Measurements from ENCODE around the gene ZBTB8OS.
A peak's percentile ranks its signal among the peaks of the same experiment; 100 is the strongest.

The ZBTB8OS gene

DNA sequence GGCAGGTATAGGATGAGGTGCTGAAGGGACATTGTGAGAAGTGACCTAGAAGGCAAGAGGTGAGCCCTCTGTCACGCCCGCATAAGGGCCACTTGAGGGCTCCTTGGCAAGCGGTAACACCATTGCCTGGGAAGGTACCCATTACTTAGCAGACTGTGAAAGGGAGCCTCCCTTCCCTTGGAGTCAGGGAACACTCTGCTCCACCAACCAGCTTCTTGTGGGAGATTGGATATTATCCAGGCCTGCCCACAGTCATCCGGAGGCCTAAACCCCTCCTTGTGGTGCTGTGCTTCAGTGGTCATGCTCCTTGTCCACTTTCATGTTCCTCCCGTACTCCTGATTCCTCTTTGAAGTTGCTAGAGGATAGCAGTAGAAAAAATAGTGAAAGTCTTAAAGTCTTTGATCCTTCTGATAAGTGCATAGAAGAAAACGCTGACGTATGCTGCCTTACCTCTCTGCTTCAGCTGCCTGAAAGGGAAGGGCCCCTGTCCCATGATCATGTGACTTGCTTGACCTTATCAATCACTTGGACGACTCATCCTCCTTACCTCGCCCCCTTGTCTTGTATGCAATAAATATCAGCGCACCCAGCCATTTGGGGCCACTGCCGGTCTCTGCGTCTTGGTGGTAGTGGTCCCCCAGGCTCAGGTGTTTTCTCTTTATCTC is 16.7 kb upstream of the ZBTB8OS start:
- TF ChIP-seq, protein P1, sequence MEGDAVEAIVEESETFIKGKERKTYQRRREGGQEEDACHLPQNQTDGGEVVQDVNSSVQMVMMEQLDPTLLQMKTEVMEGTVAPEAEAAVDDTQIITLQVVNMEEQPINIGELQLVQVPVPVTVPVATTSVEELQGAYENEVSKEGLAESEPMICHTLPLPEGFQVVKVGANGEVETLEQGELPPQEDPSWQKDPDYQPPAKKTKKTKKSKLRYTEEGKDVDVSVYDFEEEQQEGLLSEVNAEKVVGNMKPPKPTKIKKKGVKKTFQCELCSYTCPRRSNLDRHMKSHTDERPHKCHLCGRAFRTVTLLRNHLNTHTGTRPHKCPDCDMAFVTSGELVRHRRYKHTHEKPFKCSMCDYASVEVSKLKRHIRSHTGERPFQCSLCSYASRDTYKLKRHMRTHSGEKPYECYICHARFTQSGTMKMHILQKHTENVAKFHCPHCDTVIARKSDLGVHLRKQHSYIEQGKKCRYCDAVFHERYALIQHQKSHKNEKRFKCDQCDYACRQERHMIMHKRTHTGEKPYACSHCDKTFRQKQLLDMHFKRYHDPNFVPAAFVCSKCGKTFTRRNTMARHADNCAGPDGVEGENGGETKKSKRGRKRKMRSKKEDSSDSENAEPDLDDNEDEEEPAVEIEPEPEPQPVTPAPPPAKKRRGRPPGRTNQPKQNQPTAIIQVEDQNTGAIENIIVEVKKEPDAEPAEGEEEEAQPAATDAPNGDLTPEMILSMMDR (IDR thresholded peaks at IDR 0.05; ENCODE audit: control insufficient read depth, extremely low read depth, insufficient read depth): no peak
- no peak overlapping the region for H3K4me3 ChIP-seq (ENCODE audit: low read depth, low read length)
- DNase-seq (ENCODE audit: low read depth): no peak

DNA sequence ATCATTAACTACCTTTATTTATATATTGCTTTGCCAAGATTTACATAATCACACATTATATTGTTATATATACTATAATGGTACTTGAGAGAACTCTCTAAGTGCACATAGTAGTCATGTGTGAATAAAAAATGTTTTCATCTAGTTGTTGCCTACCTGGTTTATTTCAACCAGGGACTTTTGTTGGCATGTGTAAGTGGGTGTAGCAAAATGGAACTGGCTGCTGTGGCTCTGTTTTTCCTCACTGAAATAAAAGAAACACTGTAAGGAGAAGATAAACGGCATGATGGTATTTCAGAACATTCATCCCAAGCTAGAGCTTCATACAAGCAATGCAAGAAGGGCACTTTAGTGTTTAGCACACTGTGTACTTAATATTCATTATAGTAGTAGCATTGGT is 15.6 kb upstream of the ZBTB8OS start:
- DNase-seq (ENCODE audit: low read depth): no peak
- H3K4me3 ChIP-seq (ENCODE audit: low read depth, low read length): no peak overlapping the region
- TF ChIP-seq, protein P1 (IDR thresholded peaks at IDR 0.05; ENCODE audit: control insufficient read depth, extremely low read depth, insufficient read depth): no peak

DNA sequence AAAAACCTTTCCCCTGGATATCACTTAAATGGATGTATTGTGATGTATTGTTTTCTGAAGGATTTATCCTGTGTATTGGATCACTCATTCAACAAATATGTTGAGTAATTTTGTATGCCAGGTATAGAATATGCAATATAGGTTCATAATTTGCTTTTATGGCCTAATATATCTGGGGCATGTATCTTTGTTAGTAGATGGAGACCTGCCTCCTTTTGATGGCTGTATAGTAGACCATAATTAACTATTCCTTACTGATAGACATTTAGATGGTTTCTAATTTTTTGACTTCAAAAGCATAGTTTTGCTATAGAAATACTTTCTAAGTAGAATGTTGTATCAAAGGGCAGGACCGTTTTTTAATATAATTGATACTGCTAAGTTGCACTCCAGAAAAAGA is 9.2 kb upstream of the ZBTB8OS start:
- H3K4me3 ChIP-seq (ENCODE audit: low read depth, low read length): no peak overlapping the region
- no peak for DNase-seq (ENCODE audit: low read depth)
- TF ChIP-seq, protein P1 (IDR thresholded peaks at IDR 0.05; ENCODE audit: control insufficient read depth, extremely low read depth, insufficient read depth): no peak

DNA sequence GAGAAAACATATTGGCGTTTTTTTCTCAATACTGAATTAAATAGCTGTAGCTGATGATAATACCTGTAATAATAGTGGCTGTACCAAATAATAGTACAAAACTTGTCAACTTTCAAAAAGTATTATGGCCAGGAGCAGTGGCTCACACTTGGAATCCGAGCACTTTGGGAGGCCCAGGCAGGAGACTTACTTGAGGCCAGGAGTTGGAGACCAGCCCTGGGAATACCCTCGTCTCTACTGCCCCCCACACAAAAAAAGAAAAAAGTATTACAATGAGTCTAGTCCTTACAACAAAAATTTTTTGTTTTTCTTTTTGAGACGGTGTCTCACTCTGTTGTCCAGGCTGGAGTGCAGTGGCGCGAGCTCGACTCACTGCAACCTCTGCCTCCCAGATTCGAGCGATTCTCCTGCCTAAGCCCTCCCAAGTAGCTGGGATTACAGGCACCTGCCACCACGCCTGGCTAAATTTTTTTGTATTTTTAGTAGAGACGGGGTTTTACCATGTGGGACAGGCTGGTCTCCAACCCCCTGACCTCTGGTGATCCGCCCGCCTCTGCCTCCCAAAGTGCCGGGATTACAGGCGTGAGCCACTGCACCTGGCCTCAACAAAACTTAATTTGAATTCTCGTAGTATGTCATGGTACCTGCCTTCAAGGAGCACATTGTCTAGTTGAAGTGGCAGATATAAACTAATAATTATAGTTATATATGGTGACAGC is 2.1 kb upstream of the ZBTB8OS start:
- TF ChIP-seq, protein P1 (IDR thresholded peaks at IDR 0.05; ENCODE audit: control insufficient read depth, extremely low read depth, insufficient read depth): no peak
- DNase-seq (ENCODE audit: low read depth): no peak
- peak overlapping the region; percentile 88 for H3K4me3 ChIP-seq (ENCODE audit: low read depth, low read length)

DNA sequence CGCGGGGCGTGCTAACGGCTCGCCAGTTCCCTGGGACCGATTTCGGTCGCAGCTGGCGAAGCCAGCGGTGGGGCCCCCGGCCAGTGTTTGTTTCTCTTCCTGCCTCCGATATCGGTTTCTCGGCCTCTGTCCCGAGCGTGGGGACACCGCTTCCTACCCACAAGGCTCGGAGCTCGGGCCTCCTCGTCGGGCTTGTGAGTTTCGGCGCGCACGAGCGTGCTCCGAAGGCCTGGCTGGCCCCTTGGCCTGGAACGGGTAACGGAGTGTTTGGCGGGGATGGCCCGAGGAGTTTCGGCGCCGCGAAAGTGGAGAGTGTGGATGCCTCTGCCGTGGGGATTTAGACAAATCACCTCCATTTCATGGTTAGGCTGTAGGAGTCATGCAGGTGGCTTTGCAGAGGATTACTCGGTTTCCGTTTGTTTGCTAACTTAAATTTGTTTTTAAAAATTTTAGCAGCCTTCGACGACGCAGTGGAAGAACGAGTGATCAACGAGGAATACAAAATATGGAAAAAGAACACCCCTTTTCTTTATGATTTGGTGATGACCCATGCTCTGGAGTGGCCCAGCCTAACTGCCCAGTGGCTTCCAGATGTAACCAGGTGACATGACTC is 1.2 kb upstream of the ZBTB8OS start:
- TF ChIP-seq, protein P1 (IDR thresholded peaks at IDR 0.05; ENCODE audit: control insufficient read depth, extremely low read depth, insufficient read depth): no peak
- DNase-seq (ENCODE audit: low read depth): peak; percentile 4
- H3K4me3 ChIP-seq (ENCODE audit: low read depth, low read length): peak overlapping the region; percentile 88

DNA sequence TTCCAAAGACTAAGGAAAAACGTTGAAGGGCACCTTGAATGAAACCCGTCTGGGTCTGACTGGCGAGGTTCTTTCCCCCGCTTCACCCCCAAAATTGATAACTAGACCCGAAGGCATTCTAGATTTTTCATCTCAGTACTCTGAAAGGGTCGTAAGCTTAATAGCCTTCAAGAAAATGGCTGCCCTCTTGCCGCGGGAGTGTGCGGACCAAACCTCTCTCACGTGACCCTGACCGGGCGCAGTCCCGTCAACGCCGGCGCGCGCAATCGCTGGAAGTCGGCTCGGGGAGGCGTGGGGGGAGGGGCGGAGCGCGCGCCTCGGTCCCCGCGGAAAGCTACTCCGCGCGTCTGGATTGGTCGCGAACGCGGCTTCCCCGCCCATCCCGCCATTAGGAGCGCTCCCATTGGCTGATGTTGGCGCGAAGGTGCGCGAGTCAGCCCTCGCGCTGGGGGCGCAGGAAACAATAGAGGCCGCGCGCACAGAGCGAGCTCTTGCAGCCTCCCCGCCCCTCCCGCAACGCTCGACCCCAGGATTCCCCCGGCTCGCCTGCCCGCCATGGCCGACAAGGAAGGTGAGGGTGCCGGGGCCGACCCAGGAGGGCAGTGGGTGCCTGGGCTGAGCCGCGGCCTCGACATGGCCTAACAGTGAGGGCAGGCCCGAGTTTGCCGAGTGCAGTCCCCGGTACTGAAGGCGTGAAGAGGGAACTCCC is 556 bp upstream of the ZBTB8OS start, which contains the start of gene RBBP4:
RBBP4 (plus strand) TSS at position 457 of the 709 bp plus-strand sequence; CDS start at position 556, 99 bp downstream.
- H3K4me3 ChIP-seq (ENCODE audit: low read depth, low read length): peak within 1 kb of the TSS; percentile 88

More for the DNA sequence above, 556 bp upstream of the ZBTB8OS start, which contains the start of gene RBBP4:
- TF ChIP-seq, protein P1 (IDR thresholded peaks at IDR 0.05; ENCODE audit: control insufficient read depth, extremely low read depth, insufficient read depth): no peak
- DNase-seq (ENCODE audit: low read depth): peak; percentile 91
